Measurements from ENCODE around the gene LMTK2.

Gene LMTK2

GRCh38 chr7:98106647-98107312 is at the start of gene LMTK2:
LMTK2 (plus strand) TSS chr7:98106862; CDS start chr7:98107178, 316 bp downstream.
- H3K9me3 ChIP-seq = peaks cover 7% of the 10 kb centered on the region
- peak within 1 kb of the TSS; percentile 93 for H3K27ac ChIP-seq
- TF ChIP-seq CTCF (IDR thresholded peaks at IDR 0.05) = peak; percentile 95
- peaks cover 21 to 39% of the 10 kb centered on the region in 2 experiments for H3K4me1 ChIP-seq (ENCODE audit: control insufficient read depth in 1 of 2, insufficient read depth in 1 of 2, low read depth in 1 of 2, low read length in 1 of 2)
- peaks cover 20% of the 10 kb centered on the region for H3K27me3 ChIP-seq
- no peaks in the 10 kb centered on the region for H3K36me3 ChIP-seq
- peak within 1 kb of the TSS; percentile 90 to 99 for H3K4me3 ChIP-seq (ENCODE audit: low read depth in 1 of 2, low read length in 1 of 2)

GRCh38 chr7:98057157-98057556 is 49.5 kb upstream of the LMTK2 start:
- Histone ChIP-seq H3K9me3 (no peaks in the 10 kb centered on the region), H3K4me3 (ENCODE audit: low read depth in 1 of 2, low read length in 1 of 2) (no peak overlapping the region), H3K4me1 (ENCODE audit: control insufficient read depth in 1 of 2, insufficient read depth in 1 of 2, low read depth in 1 of 2, low read length in 1 of 2) (no peaks in the 10 kb centered on the region), H3K27ac (no peak overlapping the region), H3K27me3 (peaks cover 7% of the 10 kb centered on the region), H3K36me3 (no peaks in the 10 kb centered on the region)
- TF ChIP-seq CTCF (IDR thresholded peaks at IDR 0.05) = no peak

GRCh38 chr7:98058186-98058585 is 48.5 kb upstream of the LMTK2 start:
- H3K27me3 ChIP-seq = no peaks in the 10 kb centered on the region
- H3K36me3 ChIP-seq = no peaks in the 10 kb centered on the region
- H3K27ac ChIP-seq = no peak overlapping the region
- H3K4me3 ChIP-seq (ENCODE audit: low read depth in 1 of 2, low read length in 1 of 2) = no peak overlapping the region
- H3K4me1 ChIP-seq (ENCODE audit: control insufficient read depth in 1 of 2, insufficient read depth in 1 of 2, low read depth in 1 of 2, low read length in 1 of 2) = no peaks in the 10 kb centered on the region
- TF ChIP-seq CTCF (IDR thresholded peaks at IDR 0.05) = no peak
- H3K9me3 ChIP-seq = no peaks in the 10 kb centered on the region

GRCh38 chr7:98064233-98064632 is 42.4 kb upstream of the LMTK2 start:
- no peaks in the 10 kb centered on the region for H3K4me1 ChIP-seq (ENCODE audit: control insufficient read depth in 1 of 2, insufficient read depth in 1 of 2, low read depth in 1 of 2, low read length in 1 of 2)
- no peak overlapping the region for H3K4me3 ChIP-seq (ENCODE audit: low read depth in 1 of 2, low read length in 1 of 2)
- no peaks in the 10 kb centered on the region for H3K27me3 ChIP-seq
- no peak for TF ChIP-seq CTCF (IDR thresholded peaks at IDR 0.05)
- no peaks in the 10 kb centered on the region for H3K9me3 ChIP-seq
- no peaks in the 10 kb centered on the region for H3K36me3 ChIP-seq
- H3K27ac ChIP-seq = no peak overlapping the region

- H3K36me3 ChIP-seq = no peaks in the 10 kb centered on the region
- no peak overlapping the region for H3K27ac ChIP-seq
- H3K27me3 ChIP-seq = no peaks in the 10 kb centered on the region
- no peaks in the 10 kb centered on the region for H3K4me1 ChIP-seq (ENCODE audit: control insufficient read depth in 1 of 2, insufficient read depth in 1 of 2, low read depth in 1 of 2, low read length in 1 of 2)
- H3K4me3 ChIP-seq (ENCODE audit: low read depth in 1 of 2, low read length in 1 of 2) = no peak overlapping the region
- no peak for TF ChIP-seq CTCF (IDR thresholded peaks at IDR 0.05)
- no peaks in the 10 kb centered on the region for H3K9me3 ChIP-seq
Observed at GRCh38 chr7:98066208-98066607, 40.5 kb upstream of the LMTK2 start.
